OCI-LY3 (cell line): Measurements from ENCODE around the gene ARHGEF26.

Source experiments
- H2AFZ ChIP-seq: fragments of 200-600, 300-600 bp; shearing (Covaris generic); 2 replicates; pipeline ENCODE4 v1.6.0; 2014; ENCODE audit warnings: antibody characterized with exemption, low read depth, low read length
- H3K27ac ChIP-seq: fragments of 200-600, 300-600 bp; sonication (generic); 2 replicates; pipeline ENCODE4 v1.5.1; 2014; ENCODE audit warnings: mild to moderate bottlenecking, low read length, moderate library complexity, mixed read lengths
- H3K27me3 ChIP-seq: fragments of 200-600, 300-600 bp; sonication (generic); 2 replicates; pipeline ENCODE4 v1.6.1; 2014; ENCODE audit warnings: low read depth, low read length, mixed read lengths
- H3K36me3 ChIP-seq: fragments of 200-600, 300-600 bp; sonication (generic); replicated peaks from 2 replicates; pipeline ENCODE3; 2014; ENCODE audit warnings: low read depth, low read length, mixed read lengths
- H3K4me1 ChIP-seq: fragments of 300-600, 200-600 bp; sonication (generic); 2 replicates; pipeline ENCODE4 v1.6.1; 2014; ENCODE audit warnings: low read length, mixed read lengths
- H3K4me2 ChIP-seq: fragments of 200-600, 300-600 bp; sonication (generic); 2 replicates; pipeline ENCODE4 v1.6.1; 2014; ENCODE audit warnings: low read length, mixed read lengths
- H3K4me3 ChIP-seq: fragments of 300-600, 200-600 bp; sonication (generic); 2 replicates; pipeline ENCODE4 v1.5.1; 2014; ENCODE audit warnings: antibody characterized with exemption, mild to moderate bottlenecking, low read length, moderate library complexity
- H3K79me2 ChIP-seq: fragments of 300-600, 200-600 bp; shearing (Covaris generic); 2 replicates; pipeline ENCODE4 v1.6.1; 2014; ENCODE audit warnings: mild to moderate bottlenecking, low read length, mixed read lengths
- H3K9ac ChIP-seq: fragments of 300-600, 200-600 bp; shearing (Covaris generic); 2 replicates; pipeline ENCODE4 v1.6.0; 2014; ENCODE audit warnings: mild to moderate bottlenecking, low read length, moderate library complexity
- H3K9me3 ChIP-seq: fragments of 200-600, 300-600 bp; shearing (Covaris generic); 2 replicates; pipeline ENCODE4 v1.6.1; 2014; ENCODE audit warnings: low read length, mixed read lengths; ENCODE audit not compliant: insufficient read depth
- H4K20me1 ChIP-seq: fragments of 200-600, 300-600 bp; sonication (generic); 2 replicates; pipeline ENCODE4 v1.6.1; 2016; ENCODE audit warnings: low read length, mixed read lengths; ENCODE audit not compliant: insufficient read depth
- EZH2phosphoT487 ChIP-seq: fragments of 200-600 bp; shearing (Covaris generic); IDR thresholded peaks from 2 replicates; pipeline ENCODE4 v1.6.1; 2018; ENCODE audit warnings: antibody characterized with exemption, mixed run types, low read depth
- TF ChIP-seq, protein P1 (sequence below): fragments of 200-600, 300-600 bp; sonication (generic); IDR thresholded peaks from 2 replicates; pipeline ENCODE4 v1.5.1; 2014; ENCODE audit warnings: antibody characterized with exemption, low read length, low read depth

Gene ARHGEF26

DNA sequence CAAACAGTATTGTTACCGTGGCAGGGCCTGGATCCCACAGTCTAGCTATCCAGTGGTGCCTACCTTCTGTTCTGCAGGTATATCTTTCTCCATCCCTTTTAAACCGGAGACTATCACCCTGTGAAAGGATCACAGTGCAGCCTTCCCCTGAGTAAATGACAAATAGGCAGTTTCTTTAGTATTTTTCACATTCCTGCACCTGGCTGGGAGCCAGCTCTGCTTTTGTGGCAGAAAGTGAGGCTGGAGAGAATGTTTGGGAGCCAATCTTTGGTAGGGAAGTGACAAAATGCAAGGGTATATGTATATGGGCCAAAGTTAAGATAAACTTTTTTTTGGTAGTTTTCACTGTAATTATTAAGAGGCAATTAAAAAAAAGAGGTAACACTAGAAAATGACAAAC is 54.8 kb downstream of the ARHGEF26 start:
- Histone ChIP-seq H4K20me1 (no peaks in the 10 kb centered on the region), H3K4me2 (no peak overlapping the region), H3K79me2 (no peaks in the 10 kb centered on the region), H2AFZ (no peak overlapping the region), H3K27me3 (no peaks in the 10 kb centered on the region), H3K27ac (no peak overlapping the region), H3K4me3 (no peak overlapping the region), H3K9ac (no peak overlapping the region), H3K4me1 (no peaks in the 10 kb centered on the region), H3K9me3 (no peaks in the 10 kb centered on the region), H3K36me3 (no peaks in the 10 kb centered on the region)
- TF ChIP-seq EZH2phosphoT487: no peak
- TF ChIP-seq, protein P1, sequence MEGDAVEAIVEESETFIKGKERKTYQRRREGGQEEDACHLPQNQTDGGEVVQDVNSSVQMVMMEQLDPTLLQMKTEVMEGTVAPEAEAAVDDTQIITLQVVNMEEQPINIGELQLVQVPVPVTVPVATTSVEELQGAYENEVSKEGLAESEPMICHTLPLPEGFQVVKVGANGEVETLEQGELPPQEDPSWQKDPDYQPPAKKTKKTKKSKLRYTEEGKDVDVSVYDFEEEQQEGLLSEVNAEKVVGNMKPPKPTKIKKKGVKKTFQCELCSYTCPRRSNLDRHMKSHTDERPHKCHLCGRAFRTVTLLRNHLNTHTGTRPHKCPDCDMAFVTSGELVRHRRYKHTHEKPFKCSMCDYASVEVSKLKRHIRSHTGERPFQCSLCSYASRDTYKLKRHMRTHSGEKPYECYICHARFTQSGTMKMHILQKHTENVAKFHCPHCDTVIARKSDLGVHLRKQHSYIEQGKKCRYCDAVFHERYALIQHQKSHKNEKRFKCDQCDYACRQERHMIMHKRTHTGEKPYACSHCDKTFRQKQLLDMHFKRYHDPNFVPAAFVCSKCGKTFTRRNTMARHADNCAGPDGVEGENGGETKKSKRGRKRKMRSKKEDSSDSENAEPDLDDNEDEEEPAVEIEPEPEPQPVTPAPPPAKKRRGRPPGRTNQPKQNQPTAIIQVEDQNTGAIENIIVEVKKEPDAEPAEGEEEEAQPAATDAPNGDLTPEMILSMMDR: no peak

DNA sequence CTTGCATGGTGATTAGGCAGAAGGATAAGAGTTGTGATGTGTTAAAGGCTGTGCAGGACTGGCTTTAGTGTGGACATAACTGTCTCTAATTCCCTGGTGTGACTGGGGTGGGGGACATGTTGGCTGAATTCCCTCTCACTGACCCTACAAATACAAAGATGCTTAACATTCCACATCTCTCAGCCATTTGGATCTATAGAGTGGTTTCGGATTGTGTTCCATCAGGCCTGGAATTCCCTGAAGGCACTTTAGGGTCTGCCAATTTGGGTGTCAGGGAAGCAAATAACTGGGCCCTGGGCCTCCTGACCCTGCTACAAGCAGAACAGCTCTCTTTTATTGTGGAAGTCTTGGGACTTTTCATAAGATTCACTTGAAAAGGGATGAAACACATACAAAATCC is 56.2 kb downstream of the ARHGEF26 start:
- Histone ChIP-seq H3K4me2 (no peak overlapping the region), H3K4me1 (no peaks in the 10 kb centered on the region), H3K79me2 (no peaks in the 10 kb centered on the region), H4K20me1 (no peaks in the 10 kb centered on the region), H3K9ac (no peak overlapping the region), H2AFZ (no peak overlapping the region), H3K27ac (no peak overlapping the region), H3K27me3 (no peaks in the 10 kb centered on the region), H3K4me3 (no peak overlapping the region), H3K36me3 (no peaks in the 10 kb centered on the region), H3K9me3 (no peaks in the 10 kb centered on the region)
- TF ChIP-seq EZH2phosphoT487: no peak
- TF ChIP-seq, protein P1: no peak

DNA sequence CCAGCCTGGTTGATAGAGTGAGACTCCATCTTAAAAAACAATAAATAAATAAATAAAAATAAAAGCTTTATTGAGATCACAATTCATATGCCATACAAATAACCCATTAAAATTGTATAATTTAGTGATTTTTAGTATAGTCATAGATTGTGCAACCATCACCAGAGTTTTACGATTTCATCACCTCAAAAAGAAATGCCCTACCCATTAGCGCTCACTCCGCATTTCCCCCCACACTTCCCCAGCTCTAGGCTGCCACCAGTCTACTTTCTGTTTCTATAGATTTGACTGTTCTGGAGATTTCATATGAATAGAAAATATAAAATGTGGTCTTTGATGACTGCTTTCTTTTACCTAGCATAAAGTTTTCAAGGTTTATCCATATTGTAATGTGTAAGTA is 57.0 kb downstream of the ARHGEF26 start:
- H3K4me1 ChIP-seq: no peaks in the 10 kb centered on the region
- no peak overlapping the region for H2AFZ ChIP-seq
- no peaks in the 10 kb centered on the region for H3K27me3 ChIP-seq
- no peaks in the 10 kb centered on the region for H4K20me1 ChIP-seq
- no peak overlapping the region for H3K4me3 ChIP-seq
- H3K36me3 ChIP-seq: no peaks in the 10 kb centered on the region
- H3K9ac ChIP-seq: no peak overlapping the region
- H3K79me2 ChIP-seq: no peaks in the 10 kb centered on the region
- no peak overlapping the region for H3K27ac ChIP-seq
- TF ChIP-seq, protein P1: no peak
- TF ChIP-seq EZH2phosphoT487: no peak
- no peak overlapping the region for H3K4me2 ChIP-seq
- H3K9me3 ChIP-seq: no peaks in the 10 kb centered on the region

DNA sequence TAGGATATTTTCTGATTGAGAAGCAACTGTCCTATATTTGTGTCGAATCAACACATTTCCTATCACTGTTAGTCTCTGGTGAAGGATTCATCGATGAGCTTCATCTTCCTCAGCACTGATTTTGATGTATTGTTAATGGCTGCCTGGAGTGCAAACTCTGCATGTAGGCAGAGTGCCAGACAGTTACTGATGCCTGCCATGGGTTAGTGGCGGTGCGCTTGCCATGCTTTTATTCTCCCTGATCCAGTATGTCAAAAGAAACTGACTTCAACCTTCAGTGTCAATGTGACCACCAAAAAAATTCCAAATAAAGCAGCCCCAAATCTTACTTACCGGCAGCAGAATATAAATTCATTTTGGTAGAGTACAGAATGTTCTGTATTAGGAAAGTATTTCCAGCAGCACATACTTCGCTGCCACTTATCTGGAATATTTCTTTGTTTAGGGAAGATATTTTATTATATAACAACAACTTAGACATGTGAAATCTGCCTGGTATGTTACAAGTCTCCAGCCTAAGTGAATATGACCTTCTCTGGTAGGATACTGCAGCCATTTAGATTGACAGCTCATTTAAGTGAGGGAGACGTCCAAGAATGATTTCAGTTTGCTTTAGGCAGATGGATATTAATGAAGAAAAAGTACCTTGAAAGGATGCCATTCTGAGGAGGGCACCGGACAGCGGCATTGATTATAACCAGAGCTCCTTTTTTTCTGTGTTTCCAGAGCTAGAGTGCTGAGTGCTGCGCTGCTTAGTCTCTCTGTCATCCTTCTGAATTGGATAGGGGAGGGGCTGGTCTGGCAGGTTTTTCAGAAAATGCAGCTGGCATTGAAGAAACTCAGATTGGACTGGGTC is 59.9 kb downstream of the ARHGEF26 start:
- no peaks in the 10 kb centered on the region for H4K20me1 ChIP-seq
- no peak overlapping the region for H3K4me2 ChIP-seq
- no peak overlapping the region for H3K9ac ChIP-seq
- no peak overlapping the region for H3K27ac ChIP-seq
- H2AFZ ChIP-seq: no peak overlapping the region
- H3K4me3 ChIP-seq: no peak overlapping the region
- no peaks in the 10 kb centered on the region for H3K79me2 ChIP-seq
- H3K36me3 ChIP-seq: no peaks in the 10 kb centered on the region
- TF ChIP-seq EZH2phosphoT487: no peak
- TF ChIP-seq, protein P1: no peak
- no peaks in the 10 kb centered on the region for H3K27me3 ChIP-seq
- H3K9me3 ChIP-seq: no peaks in the 10 kb centered on the region
- no peaks in the 10 kb centered on the region for H3K4me1 ChIP-seq
